ENCODE results near the gene CEACAM16. TPM values are rescaled to one million over a fixed set of nuclear protein-coding genes. Genes with fewer than 3 reads are reported as not detected.

Gene CEACAM16
- total and polyA plus RNA-seq, 9 of the 15 experiments (the other 6 are each of a cell fraction or from before 2014, with no cell fraction given): not detected

DNA sequence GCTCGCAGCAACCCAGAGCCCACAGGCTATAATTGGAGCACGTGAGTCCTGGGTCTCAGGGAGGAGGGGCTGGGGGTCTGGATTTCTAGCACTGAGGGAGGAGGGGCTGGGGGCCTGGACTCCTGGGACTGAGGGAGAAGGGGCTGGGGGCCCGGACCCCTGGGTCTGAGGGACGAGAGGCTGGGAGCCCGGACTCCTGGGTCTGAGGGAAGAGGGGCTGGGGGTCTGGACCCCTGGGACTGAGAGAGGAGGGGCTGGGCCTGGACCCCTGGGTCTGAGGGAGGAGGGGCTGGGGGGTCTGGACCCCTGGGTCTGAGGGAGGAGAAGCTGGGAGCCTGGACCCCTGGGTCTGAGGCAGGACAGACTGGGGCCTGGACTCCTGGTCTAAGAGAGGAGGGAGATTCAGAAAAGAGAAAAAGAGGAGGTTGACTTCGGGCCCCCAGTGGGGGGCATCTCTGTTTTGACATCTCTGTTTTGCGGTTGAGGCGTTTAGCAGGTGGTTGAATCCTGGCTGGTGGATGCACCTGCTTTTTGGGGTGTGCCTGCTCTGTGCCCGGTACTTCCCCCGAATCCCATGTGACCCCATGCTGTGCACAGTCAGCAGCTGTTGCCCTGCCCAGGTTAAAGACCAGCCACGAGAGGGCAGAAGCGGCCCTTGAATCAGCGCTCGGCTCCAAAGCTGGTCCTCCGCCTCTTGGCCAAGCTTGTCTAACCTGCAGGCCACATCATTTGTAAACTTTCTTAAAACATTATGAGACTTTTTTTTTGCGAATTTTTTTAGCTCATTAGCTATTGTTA is 44.8 kb upstream of the CEACAM16 start (continued):
- TF ChIP-seq RAD21 (CRISPR knock-in tag; conservative IDR thresholded peaks at IDR 0.05 in 1 of 2, IDR thresholded peaks at IDR 0.05 in 1 of 2) (peak; percentile 69 to 70), ZBTB33 (CRISPR knock-in tag; IDR thresholded peaks at IDR 0.05) (peak; percentile 63; the same call in 1 of the 2 replicates), ZNF324 (CRISPR knock-in tag; IDR thresholded peaks at IDR 0.05) (no peak)

- Histone ChIP-seq H3K4me3 (no peak overlapping the region), H3K27ac (ENCODE audit: extremely low read depth, low read depth, low read length) (no peak overlapping the region), H3K9ac (ENCODE audit: insufficient read depth in 1 of 2, low read depth in 2 of 2, low read length in 2 of 2) (no peak overlapping the region), H3K79me2 (ENCODE audit: control insufficient read depth, insufficient read depth, low read length) (no peaks in the 10 kb centered on the region), H2AFZ (ENCODE audit: low read depth, low read length) (no peak overlapping the region), H3K36me3 (ENCODE audit: control insufficient read depth, insufficient read depth, low read length) (peaks cover 28% of the 10 kb centered on the region; the same call in 2 of the 3 replicates), H3K9me1 (ENCODE audit: control insufficient read depth, insufficient read depth, low read length) (no peaks in the 10 kb centered on the region), H3K9me3 (replicated peaks; ENCODE audit: control insufficient read depth, insufficient read depth, low read depth, low read length) (no peaks in the 10 kb centered on the region), H3K4me2 (ENCODE audit: insufficient read depth, low read length) (no peak overlapping the region), H3K4me1 (replicated peaks in 1 of 2; ENCODE audit: control insufficient read depth in 2 of 2, insufficient read depth in 2 of 2, low read length in 2 of 2) (peaks cover 0 to 9% of the 10 kb centered on the region in 2 experiments; a peak in 4 of 5 replicates), H3K27me3 (ENCODE audit: control insufficient read depth in 2 of 2, insufficient read depth in 2 of 2, low read length in 2 of 2) (no peaks in the 10 kb centered on the region), H4K20me1 (replicated peaks; ENCODE audit: control insufficient read depth, insufficient read depth, low read length) (no peaks in the 10 kb centered on the region)
- in situ Hi-C loops (cut with MboI): loop anchor here (5.0 kb wide), 1 partner anchor 85 kb away; no protein-coding TSS in a partner anchor
- ChIA-PET CTCF (ENCODE audit: low intra/inter-chr PET ratio) (interaction anchor here (0.6 to 2.5 kb wide), 9 partner anchors 24 to 1416 kb away, joined by 3 to 14 read pairs (median 3); partner anchors contain the start of gene CBLC), POLR2A (interaction anchor here (0.7 to 1.0 kb wide), 3 partner anchors 8 to 83 kb away, joined by 3 to 5 read pairs (median 3); no protein-coding TSS in a partner anchor)
- WGBS (ENCODE audit: insufficient coverage, low coverage, missing lambda C conversion rate): 17% methylated on average over 21 of the region's 25 CpGs
- ATAC-seq: peak; percentile 91
- intact Hi-C loops (cut with micrococcal nuclease): loop anchor here (1.0 to 2.0 kb wide), 2 partner anchors 69 to 80 kb away; no protein-coding TSS in a partner anchor
- peak; percentile 72 for FAIRE-seq
- DNase-seq (ENCODE audit: extremely low read depth in 1 of 4, low spot score in 3 of 4): peak; percentile 76 to 78 (median 77)
- no TSS peak for BruUV-seq (replicated peaks)
- TF ChIP-seq NFIX (CRISPR knock-in tag; IDR thresholded peaks at IDR 0.05; ENCODE audit: low read depth) (no peak), MYC (IDR thresholded peaks at IDR 0.05; ENCODE audit: low read depth, low read length) (0 out of 2 replicates have a peak, but pooled peaks have one; percentile 17), MYC (CRISPR knock-in tag; IDR thresholded peaks at IDR 0.05; ENCODE audit: borderline replicate concordance, low read depth) (no peak), GTF2F1 (IDR thresholded peaks at IDR 0.05; ENCODE audit: low read depth, low read length) (0 out of 2 replicates have a peak, but pooled peaks have one; percentile 11), CC2D1A (IDR thresholded peaks at IDR 0.05) (peak; percentile 32; the same call in 1 of the 2 replicates), RFX1 (IDR thresholded peaks at IDR 0.05) (no peak), POLR2G (IDR thresholded peaks at IDR 0.05; ENCODE audit: low read depth, low read length) (0 out of 2 replicates have a peak, but pooled peaks have one; percentile 36)
- TF ChIP-seq, protein P1, sequence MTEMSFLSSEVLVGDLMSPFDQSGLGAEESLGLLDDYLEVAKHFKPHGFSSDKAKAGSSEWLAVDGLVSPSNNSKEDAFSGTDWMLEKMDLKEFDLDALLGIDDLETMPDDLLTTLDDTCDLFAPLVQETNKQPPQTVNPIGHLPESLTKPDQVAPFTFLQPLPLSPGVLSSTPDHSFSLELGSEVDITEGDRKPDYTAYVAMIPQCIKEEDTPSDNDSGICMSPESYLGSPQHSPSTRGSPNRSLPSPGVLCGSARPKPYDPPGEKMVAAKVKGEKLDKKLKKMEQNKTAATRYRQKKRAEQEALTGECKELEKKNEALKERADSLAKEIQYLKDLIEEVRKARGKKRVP (CRISPR knock-in tag; IDR thresholded peaks at IDR 0.05): peak; percentile 40; the same call in 1 of the 2 replicates
- TF ChIP-seq, protein P2, sequence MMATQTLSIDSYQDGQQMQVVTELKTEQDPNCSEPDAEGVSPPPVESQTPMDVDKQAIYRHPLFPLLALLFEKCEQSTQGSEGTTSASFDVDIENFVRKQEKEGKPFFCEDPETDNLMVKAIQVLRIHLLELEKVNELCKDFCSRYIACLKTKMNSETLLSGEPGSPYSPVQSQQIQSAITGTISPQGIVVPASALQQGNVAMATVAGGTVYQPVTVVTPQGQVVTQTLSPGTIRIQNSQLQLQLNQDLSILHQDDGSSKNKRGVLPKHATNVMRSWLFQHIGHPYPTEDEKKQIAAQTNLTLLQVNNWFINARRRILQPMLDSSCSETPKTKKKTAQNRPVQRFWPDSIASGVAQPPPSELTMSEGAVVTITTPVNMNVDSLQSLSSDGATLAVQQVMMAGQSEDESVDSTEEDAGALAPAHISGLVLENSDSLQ (IDR thresholded peaks at IDR 0.05): peak; percentile 56
- TF ChIP-seq, protein P3, sequence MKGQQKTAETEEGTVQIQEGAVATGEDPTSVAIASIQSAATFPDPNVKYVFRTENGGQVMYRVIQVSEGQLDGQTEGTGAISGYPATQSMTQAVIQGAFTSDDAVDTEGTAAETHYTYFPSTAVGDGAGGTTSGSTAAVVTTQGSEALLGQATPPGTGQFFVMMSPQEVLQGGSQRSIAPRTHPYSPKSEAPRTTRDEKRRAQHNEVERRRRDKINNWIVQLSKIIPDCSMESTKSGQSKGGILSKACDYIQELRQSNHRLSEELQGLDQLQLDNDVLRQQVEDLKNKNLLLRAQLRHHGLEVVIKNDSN (CRISPR knock-in tag; IDR thresholded peaks at IDR 0.05): peak; percentile 79
Observed at GRCh38 chr19:44657211-44657921, 41.6 kb upstream of the CEACAM16 start.
